GM23338 (cell line): ENCODE data around the gene MYO9A. TPM values are rescaled to one million over a fixed set of nuclear protein-coding genes. Genes with fewer than 3 reads are reported as not detected.

Experiments
- ATAC-seq: fragments of 200-7000 bp; cut with Tn5 transposase; 3 replicates; pipeline ENCODE4 v1.9.1; 2020
- DNase-seq: peaks from one replicate; pipeline ENCODE4 v3.0.0-alpha.2; 2015; ENCODE audit warnings: low spot score
- H2AFZ ChIP-seq: fragments of 200-600 bp; sonication (generic); 2 replicates; pipeline ENCODE4 v1.8.0; 2016; ENCODE audit warnings: antibody characterized with exemption, mild to moderate bottlenecking, moderate library complexity
- H3F3A ChIP-seq: fragments of 200-600 bp; sonication (generic); replicated peaks from 2 replicates; pipeline ENCODE4 v1.8.0; 2017; ENCODE audit warnings: antibody characterized with exemption, mixed run types, low read depth
- H3K27ac ChIP-seq: fragments of 200-600 bp; sonication (generic); 2 replicates; pipeline ENCODE4 v1.6.1; 2016; ENCODE audit warnings: low read depth
- H3K27me3 ChIP-seq: fragments of 200-600 bp; sonication (generic); 2 replicates; pipeline ENCODE4 v1.8.0; 2016; ENCODE audit warnings: mild to moderate bottlenecking, mixed run types, moderate library complexity; ENCODE audit not compliant: insufficient read depth
- H3K36me3 ChIP-seq: fragments of 200-600 bp; sonication (generic); 2 replicates; pipeline ENCODE4 v1.8.0; 2016; ENCODE audit warnings: mild to moderate bottlenecking; ENCODE audit not compliant: insufficient read depth
- H3K4me1 ChIP-seq: fragments of 200-600 bp; sonication (generic); 2 replicates; pipeline ENCODE4 v1.8.0; 2016; ENCODE audit warnings: mild to moderate bottlenecking, moderate library complexity; ENCODE audit not compliant: insufficient read depth
- H3K4me2 ChIP-seq: fragments of 200-600 bp; sonication (generic); 2 replicates; pipeline ENCODE4 v1.7.1; 2017; ENCODE audit warnings: mixed run types
- H3K4me3 ChIP-seq: fragments of 200-600 bp; sonication (generic); 2 replicates; pipeline ENCODE4 v1.6.1; 2016; ENCODE audit warnings: mixed run types
- H3K79me2 ChIP-seq: fragments of 200-600 bp; sonication (generic); replicated peaks from 2 replicates; pipeline ENCODE4 v1.8.0; 2017; ENCODE audit warnings: mild to moderate bottlenecking; ENCODE audit not compliant: insufficient read depth
- H3K9me2 ChIP-seq: fragments of 200-600 bp; sonication (generic); 2 replicates; pipeline ENCODE4 v1.8.0; 2017; ENCODE audit not compliant: insufficient read depth
- H4K20me1 ChIP-seq: fragments of 200-600 bp; sonication (generic); replicated peaks from 2 replicates; pipeline ENCODE4 v1.8.0; 2017; ENCODE audit warnings: mild to moderate bottlenecking; ENCODE audit not compliant: insufficient read depth
- H3K27ac Mint-ChIP-seq: 2 replicates; pipeline ENCODE4 v1.8.0; 2020; ENCODE audit warnings: inconsistent platforms, mild to moderate bottlenecking, moderate library complexity, mixed read lengths
- H3K27me3 Mint-ChIP-seq: 3 replicates; pipeline ENCODE4 v1.8.0; 2022; ENCODE audit warnings: low read depth, mild to moderate bottlenecking, moderate library complexity, mixed read lengths, inconsistent platforms; ENCODE audit not compliant: insufficient read depth, poor library complexity
- H3K36me3 Mint-ChIP-seq: 3 replicates; pipeline ENCODE4 v1.8.0; 2021; ENCODE audit warnings: low read depth, mild to moderate bottlenecking, inconsistent platforms, moderate library complexity, mixed read lengths
- H3K4me1 Mint-ChIP-seq: 3 replicates; pipeline ENCODE4 v1.8.0; 2020; ENCODE audit warnings: mild to moderate bottlenecking, inconsistent platforms, mixed read lengths
- H3K4me3 Mint-ChIP-seq: 3 replicates; pipeline ENCODE4 v1.8.0; 2021; ENCODE audit warnings: moderate library complexity, mild to moderate bottlenecking, inconsistent platforms, mixed read lengths
- H3K9me3 Mint-ChIP-seq: 3 replicates; pipeline ENCODE4 v1.8.0; 2020; ENCODE audit warnings: moderate library complexity, mild to moderate bottlenecking, inconsistent platforms, mixed read lengths
- CREB1 ChIP-seq: fragments of 250-450 bp; sonication (Bioruptor Pico); IDR thresholded peaks from 2 replicates; pipeline ENCODE4 v1.5.0; 2020; ENCODE audit warnings: low read depth, mild to moderate bottlenecking, moderate library complexity
- CTCF ChIP-seq, 2 experiments: fragments of 200-600 bp in 1 of 2; sonication (generic) in 1 of 2; conservative IDR thresholded peaks; 2 replicates each; pipeline versions ENCODE4 v1.5.1 to v1.6.1; 2016 to 2017; ENCODE audit warnings: antibody characterized with exemption in 2 of 2, low read depth in 2 of 2, mild to moderate bottlenecking in 2 of 2, moderate library complexity in 1 of 2
- ETS1 ChIP-seq: IDR thresholded peaks from 2 replicates; pipeline ENCODE4 v1.6.1; 2016; ENCODE audit warnings: antibody characterized with exemption
- EZH2 ChIP-seq: fragments of 200-600 bp; sonication (generic); IDR thresholded peaks from one replicate; pipeline ENCODE4 v1.8.0; 2017; ENCODE audit warnings: antibody characterized with exemption, mild to moderate bottlenecking, low read depth; ENCODE audit not compliant: unreplicated experiment
- EZH2phosphoT487 ChIP-seq: fragments of 200-600 bp; sonication (generic); IDR thresholded peaks from one replicate; pipeline ENCODE4 v1.8.1; 2018; ENCODE audit warnings: antibody characterized with exemption; ENCODE audit not compliant: unreplicated experiment
- JUNB ChIP-seq: IDR thresholded peaks from one replicate; pipeline ENCODE4 v1.6.1; 2016; ENCODE audit warnings: antibody characterized with exemption; ENCODE audit not compliant: unreplicated experiment
- NANOG ChIP-seq: IDR thresholded peaks from 2 replicates; pipeline ENCODE4 v1.6.1; 2016; ENCODE audit warnings: antibody characterized with exemption, borderline replicate concordance
- POLR2AphosphoS5 ChIP-seq: IDR thresholded peaks from 2 replicates; pipeline ENCODE4 v1.6.1; 2016; ENCODE audit warnings: antibody characterized with exemption, low read depth
- REST ChIP-seq: IDR thresholded peaks from one replicate; pipeline ENCODE4 v1.6.1; 2018; ENCODE audit warnings: antibody characterized with exemption; ENCODE audit not compliant: unreplicated experiment
- STAT1 ChIP-seq: IDR thresholded peaks from one replicate; pipeline ENCODE4 v1.6.1; 2016; ENCODE audit warnings: antibody characterized with exemption; ENCODE audit not compliant: unreplicated experiment
- ZNF114 ChIP-seq: fragments of 250-450 bp; sonication (Bioruptor Pico); IDR thresholded peaks from 2 replicates; pipeline ENCODE4 v1.5.0; 2020; ENCODE audit warnings: mild to moderate bottlenecking, moderate library complexity
- ZNF331 ChIP-seq: fragments of 250-450 bp; sonication (Bioruptor Pico); IDR thresholded peaks from 2 replicates; pipeline ENCODE4 v1.5.0; 2020; ENCODE audit warnings: low read depth, mild to moderate bottlenecking, moderate library complexity
- polyA plus RNA-seq: library from polyadenylated mRNA; unstranded; fragments of >200 nt; fragmentation: Nextera tagmentation; extraction: Ambion mirVana; gene quantifications from 2 replicates; pipeline ENCODE4 v1.2.1, GENCODE V29; 2016
- total RNA-seq: library from RNA; depleted of rRNA; stranded (reverse); fragments of >200 nt; shearing (Covaris generic); gene quantifications from 2 replicates; pipeline ENCODE4 v1.2.3, GENCODE V29; 2014

MYO9A gene
- total and polyA plus RNA-seq, 2 experiments from 2014 or later = 11.6 to 32.8 TPM

GRCh38 chr15:71937650-71938311 is 180.2 kb downstream of the MYO9A start:
- Histone ChIP-seq H3K27me3 (no peaks in the 10 kb centered on the region), H3K4me3 (no peak overlapping the region), H3K4me2 (no peak overlapping the region), H3K79me2 (no peaks in the 10 kb centered on the region), H2AFZ (no peak overlapping the region), H3K36me3 (no peaks in the 10 kb centered on the region), H3K4me1 (no peaks in the 10 kb centered on the region), H4K20me1 (no peaks in the 10 kb centered on the region), H3F3A (no peaks in the 10 kb centered on the region), H3K9me2 (no peaks in the 10 kb centered on the region), H3K27ac (no peak overlapping the region)
- Mint-ChIP-seq H3K9me3 (no peaks in the 10 kb centered on the region), H3K4me3 (no peak overlapping the region), H3K27ac (no peak overlapping the region), H3K4me1 (peaks cover 2% of the 10 kb centered on the region; the same call in 1 of the 3 replicates), H3K27me3 (no peaks in the 10 kb centered on the region), H3K36me3 (no peaks in the 10 kb centered on the region; the same call in 2 of the 3 replicates)
- no peak for DNase-seq
- no peak for TF ChIP-seq CTCF (conservative IDR thresholded peaks at IDR 0.05; ENCODE audit: low read depth in 2 of 2)
- no peak for TF ChIP-seq POLR2AphosphoS5
- ATAC-seq = no peak

- Histone ChIP-seq H3K4me3 (no peak overlapping the region), H3K27me3 (no peaks in the 10 kb centered on the region), H3K27ac (no peak overlapping the region), H2AFZ (no peak overlapping the region), H4K20me1 (no peaks in the 10 kb centered on the region), H3F3A (no peaks in the 10 kb centered on the region), H3K36me3 (peaks cover 4% of the 10 kb centered on the region; the same call in 1 of the 2 replicates), H3K79me2 (no peaks in the 10 kb centered on the region), H3K4me2 (no peak overlapping the region), H3K4me1 (no peaks in the 10 kb centered on the region), H3K9me2 (no peaks in the 10 kb centered on the region)
- Mint-ChIP-seq H3K4me1 (no peaks in the 10 kb centered on the region), H3K27me3 (no peaks in the 10 kb centered on the region), H3K4me3 (no peak overlapping the region), H3K9me3 (peaks cover 12% of the 10 kb centered on the region), H3K27ac (no peak overlapping the region), H3K36me3 (peaks cover 17% of the 10 kb centered on the region; the same call in 2 of the 3 replicates)
- DNase-seq (no peak), ATAC-seq (no peak)
- TF ChIP-seq CTCF (conservative IDR thresholded peaks at IDR 0.05; ENCODE audit: low read depth in 2 of 2) (no peak), STAT1 (no peak), JUNB (no peak), EZH2phosphoT487 (no peak), REST (no peak), CREB1 (CRISPR knock-in tag) (no peak), ETS1 (no peak), ZNF114 (CRISPR knock-in tag) (no peak), NANOG (no peak), ZNF331 (no peak), POLR2AphosphoS5 (no peak), EZH2 (no peak)
Measured at GRCh38 chr15:71934446-71934845, 183.5 kb downstream of the MYO9A start.
